CD4-positive, alpha-beta T cell treated with Interferon gamma for 1 hour (primary cell): ENCODE measurements around the gene USP13.
"Not testable (repeated sequence)": the region's sequence is repeated elsewhere in the genome, so short reads cannot be mapped to it uniquely, and the experiment has no call there.

Source experiments
- DNase-seq: peaks from one replicate; pipeline ENCODE4 v3.0.0-alpha.2; 2020

Gene USP13

GRCh38 chr3:179658606-179659005 is 5.8 kb downstream of the USP13 start:
- DNase-seq, result no peak

DNA sequence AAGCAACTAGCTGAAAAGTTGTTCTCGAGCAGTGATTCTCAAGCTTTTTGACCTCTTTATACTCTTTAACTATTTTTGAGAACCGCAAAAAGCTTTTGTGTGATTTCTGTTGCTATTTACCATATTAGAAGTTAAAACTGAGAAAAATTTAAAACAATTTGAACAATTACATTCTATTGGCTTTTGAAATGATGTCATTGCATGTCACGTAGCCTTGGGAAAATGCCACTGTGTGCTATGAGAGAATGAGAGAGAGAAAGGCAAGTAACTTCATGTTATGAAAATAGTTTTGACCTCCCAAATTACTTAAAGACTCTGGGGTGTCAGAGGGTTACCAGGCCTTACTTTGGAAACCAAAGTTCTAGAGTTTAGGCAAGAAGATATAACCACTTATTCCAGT is 8.0 kb downstream of the USP13 start:
- DNase-seq, result no peak

DNA sequence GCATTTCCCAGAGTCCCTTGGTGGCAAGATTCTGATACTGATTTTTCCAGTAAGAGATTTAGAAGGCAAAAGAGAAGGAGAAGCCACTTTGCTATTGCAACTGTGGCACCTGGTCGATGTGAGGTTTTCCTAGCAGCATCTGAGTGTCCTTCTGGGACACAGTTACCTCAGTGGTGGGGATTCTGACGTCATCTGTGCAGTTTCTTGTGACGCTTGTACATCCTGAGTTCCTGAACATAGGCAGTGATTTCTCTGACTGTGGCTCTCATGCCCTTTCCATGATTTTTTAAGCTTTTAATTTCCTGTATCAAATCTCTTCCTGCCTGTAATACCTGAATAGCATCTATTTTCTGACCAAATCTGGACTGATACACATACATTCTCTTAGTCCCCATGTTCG is 8.9 kb downstream of the USP13 start:
- DNase-seq, result no peak

DNA sequence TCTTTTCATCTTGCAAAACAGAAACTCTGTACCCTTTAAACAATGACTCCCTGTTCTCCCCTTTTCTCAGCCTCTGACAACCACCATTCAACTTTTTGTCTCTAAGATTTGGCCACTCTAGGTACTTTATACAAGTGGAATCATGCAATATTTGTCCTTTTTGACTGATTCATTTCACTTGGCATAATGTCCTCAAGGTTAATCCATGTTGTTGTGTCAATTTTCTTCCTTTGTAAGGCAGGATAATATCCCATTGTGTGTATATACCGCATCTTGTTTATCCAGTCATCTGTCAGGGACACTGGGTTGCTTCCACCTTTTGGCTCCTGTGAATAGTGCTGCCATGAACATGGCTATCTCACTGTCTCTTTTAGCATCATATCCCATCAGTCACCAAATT is 10.3 kb downstream of the USP13 start:
- no peak for DNase-seq

DNA sequence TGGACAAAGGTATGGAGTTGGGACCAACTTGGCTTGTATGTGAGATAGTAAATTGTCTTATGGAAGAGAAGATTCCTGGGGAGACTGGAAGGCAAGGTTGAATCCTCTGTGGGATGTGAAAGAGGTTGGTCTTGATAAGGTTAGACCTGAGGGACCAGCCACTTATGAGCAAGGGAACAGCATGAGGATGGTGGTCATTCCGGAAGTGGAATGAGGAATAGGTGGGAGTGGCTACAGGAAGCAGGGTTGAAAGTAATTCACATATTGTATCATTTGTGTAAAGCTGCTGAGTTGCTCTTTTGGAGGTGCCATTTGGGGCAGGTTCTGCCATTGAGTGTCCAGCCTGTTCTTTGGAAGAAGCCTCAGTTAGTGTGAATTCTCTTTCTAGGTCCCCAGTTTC is 13.2 kb downstream of the USP13 start:
- no peak for DNase-seq

GRCh38 chr3:179666436-179667035 is 13.7 kb downstream of the USP13 start:
- DNase-seq, result no peak

DNA sequence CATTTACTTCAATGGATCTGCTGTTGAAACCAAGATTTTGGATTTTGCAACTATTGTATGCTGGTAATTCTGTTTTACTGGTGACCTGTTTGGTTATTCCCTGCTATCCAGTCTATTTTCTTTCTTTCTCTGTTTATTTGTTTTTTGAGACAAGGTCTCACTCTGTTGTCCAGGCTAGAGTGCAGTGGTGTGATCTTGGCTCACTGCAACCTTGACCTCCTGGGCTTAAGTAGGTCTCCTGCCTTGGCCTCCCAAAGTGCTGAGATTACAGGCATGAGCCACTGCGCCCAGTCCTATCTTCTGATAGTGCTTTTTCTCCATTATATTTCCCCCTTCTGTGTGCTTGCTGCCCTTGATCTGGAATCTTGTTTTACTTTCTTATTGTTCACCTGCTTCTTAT is 15.6 kb downstream of the USP13 start:
- no peak for DNase-seq

GRCh38 chr3:179670311-179670710 is 17.5 kb downstream of the USP13 start:
- DNase-seq, result no peak

DNA sequence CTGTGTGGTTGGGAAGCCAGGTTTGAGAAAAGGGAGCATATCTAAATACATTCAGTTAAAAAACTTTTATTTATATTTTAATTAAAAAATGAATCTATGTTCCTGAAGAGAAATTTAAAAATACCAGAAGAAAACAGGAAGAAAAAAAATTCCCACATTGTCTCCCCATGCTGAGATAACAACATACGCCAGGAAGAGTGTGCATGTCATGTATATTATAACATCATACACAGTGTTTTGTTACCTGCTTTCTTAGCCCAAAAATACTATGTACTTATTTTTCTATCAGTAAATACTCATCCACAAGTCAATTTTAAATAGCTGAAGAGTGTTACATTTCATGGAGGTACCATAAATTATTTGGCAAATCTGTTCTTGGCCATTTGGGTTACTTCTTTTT is 18.5 kb downstream of the USP13 start:
- DNase-seq, result no peak

DNA sequence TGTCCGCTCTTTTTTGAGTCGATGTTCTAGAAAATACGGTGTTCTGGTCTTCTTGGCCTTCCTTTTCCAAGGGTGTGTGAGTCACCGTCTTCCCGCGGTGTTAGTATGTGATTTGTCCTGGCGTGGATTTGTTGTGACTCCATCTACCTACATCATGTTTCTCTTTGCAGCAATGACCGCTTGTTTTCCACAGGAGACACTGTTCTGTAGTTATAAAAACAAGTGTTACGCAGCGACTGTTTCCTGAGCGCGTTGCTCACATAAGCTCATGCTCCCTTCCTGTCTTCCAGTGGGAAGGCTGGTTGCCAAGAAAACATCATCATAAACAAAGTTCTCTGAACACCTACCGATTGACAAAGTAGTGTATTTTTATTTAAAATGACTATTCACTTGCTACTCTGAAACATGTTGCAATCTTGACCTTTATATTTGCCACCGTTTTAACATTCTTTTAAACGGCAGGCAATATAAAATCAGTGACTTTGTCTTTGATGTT is 19.0 kb downstream of the USP13 start:
- no peak for DNase-seq

GRCh38 chr3:179672918-179673317 is 20.1 kb downstream of the USP13 start:
- no peak for DNase-seq

DNA sequence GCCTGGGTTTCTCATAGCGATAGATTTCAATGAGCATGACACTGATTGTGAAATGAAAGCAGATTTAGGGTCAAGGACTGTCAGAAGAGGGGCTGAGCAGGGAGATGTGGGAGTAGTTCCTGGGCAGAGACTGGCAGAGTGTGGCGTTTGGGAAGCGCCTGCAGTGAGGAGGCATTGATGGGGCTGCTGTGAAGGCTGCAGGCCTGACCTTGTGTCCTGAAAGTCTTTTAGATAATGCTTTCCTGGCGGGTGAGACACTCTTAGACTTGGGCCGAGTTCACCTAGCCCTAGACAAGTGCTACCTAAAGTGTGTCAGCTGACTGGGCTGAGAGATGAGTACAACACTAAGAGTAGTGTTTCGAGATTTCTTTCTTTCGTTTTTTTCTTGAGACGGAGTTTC is 20.7 kb downstream of the USP13 start:
- DNase-seq, result no peak

DNA sequence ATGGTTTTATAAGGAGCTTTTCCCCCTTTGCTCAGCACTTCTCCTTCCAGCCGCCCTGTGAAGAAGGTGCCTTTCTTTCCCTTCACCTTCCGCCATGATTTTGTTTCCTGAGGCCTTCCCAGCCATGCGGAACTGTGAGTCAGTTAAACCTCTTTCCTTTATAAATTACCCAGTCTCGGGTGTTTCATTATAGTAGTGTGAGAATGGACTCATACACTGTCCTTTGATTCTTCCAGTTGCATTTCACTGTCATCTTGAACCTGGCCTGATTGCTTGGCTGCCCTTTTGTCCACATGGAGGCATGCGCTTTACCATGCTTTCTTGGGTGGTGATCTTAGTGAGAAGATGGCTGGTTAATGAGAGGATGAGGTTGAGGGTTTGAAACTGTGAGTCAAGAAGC is 23.2 kb downstream of the USP13 start:
- DNase-seq, result no peak

GRCh38 chr3:179677884-179678283 is 25.0 kb downstream of the USP13 start:
- no peak for DNase-seq

DNA sequence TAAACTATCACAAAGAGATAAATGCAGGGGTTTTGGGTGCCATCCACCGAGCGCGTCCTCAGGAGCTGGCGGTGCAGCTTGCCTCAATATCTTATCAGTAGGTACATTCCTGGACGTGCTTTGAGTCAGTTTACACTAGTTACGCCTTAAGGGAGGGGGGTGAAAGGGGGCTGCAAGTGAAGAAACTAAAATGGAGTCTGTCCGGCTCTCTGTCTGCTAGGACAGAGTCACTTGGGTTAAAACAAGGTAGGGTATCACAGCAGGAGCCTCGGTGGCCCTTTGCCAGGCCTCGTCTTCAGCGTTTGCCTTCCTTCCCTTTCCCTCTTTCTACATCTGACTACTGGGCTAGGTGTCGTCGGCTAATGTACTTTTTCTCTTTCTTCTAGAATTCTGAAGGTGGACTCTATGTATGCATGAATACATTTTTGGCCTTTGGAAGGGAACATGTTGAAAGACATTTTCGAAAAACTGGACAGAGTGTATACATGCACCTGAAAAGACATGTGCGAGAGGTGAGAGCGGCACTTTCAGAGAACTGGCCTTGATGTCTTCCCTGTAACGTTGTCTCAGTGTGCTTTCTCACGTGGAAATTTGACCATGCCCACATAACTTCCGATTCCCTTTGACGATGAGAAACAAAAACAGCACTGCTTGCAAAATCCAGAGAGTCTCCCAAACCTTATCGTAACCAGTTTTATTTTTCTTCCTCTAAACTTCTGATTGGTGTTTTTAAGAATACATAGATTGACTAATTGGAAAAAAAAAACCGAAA is 28.8 kb downstream of the USP13 start:
- no peak for DNase-seq

DNA sequence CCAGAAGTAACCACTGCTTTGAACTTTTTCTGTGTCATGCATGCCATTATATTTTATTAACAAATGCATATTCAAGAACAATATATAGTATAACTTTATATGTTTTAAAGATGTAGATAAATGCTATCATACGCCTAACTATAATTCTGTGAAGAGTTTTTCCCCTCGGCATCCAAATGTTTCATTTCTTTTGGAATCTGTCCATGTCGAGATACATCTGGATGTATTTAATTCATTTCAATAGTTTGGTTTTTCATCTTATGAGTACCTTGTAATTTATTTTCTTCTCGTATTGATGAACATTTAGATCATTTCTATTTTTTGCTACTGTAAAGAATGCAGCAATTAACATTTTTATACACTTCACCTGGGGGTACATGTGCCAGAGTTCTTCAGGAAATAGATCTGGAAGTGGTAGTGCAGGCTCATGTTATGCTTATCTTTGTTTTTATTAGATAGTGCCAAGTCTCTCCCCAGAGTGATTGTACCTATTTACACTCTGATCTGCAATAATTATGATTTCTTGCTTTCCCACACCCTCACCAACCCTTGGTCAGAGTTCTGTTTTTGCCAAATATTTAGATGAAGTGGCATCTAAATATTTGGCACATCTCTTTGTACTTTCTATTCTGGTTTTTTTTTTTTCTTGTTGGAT is 29.7 kb downstream of the USP13 start:
- no peak for DNase-seq

GRCh38 chr3:179683286-179683685 is 30.4 kb downstream of the USP13 start:
- not testable (repeated sequence) for DNase-seq

DNA sequence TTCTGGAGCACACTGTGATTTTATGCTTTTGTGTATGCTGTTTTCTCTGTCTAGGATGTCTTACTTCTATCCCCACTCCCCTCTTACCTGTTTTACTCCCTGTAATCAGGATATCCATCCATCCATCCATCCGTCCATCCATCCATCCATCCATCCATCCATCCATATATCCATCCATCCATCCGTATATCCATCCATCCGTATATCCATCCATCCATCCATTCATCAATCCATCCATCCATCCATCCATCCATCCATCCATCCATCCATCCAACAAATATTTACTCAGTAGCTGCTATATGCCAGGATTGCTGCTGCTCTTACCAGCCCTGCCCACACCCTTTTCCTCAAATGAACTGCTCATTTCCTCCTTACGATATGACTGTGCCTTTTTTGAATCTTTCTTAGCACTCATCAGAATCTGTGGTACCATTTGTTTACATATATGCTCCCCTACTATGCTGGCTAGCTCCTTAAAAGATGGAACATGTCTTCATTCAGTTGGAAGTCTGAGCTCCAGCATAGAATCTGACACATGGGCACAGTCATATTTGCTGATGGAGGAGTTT is 35.2 kb downstream of the USP13 start:
- DNase-seq, result no peak

DNA sequence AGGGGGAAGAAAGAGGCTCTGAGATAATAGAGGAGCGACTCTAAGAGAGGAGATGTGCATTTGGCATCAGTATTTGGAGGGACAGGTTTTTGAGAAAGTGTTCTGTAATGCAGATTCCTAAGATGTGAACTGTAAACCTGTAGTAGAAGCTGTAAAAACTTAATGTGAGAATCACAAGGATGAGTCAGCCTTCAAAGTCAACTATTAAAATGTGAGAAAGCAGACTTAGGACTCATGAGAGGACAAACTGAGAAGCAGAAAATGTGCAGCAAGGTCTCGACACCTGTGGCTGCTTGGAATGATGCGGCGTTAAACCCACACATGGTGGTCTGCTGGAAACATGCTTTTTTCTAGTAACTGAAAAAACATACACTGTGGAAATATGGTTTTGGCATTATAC is 36.0 kb downstream of the USP13 start:
- no peak for DNase-seq

DNA sequence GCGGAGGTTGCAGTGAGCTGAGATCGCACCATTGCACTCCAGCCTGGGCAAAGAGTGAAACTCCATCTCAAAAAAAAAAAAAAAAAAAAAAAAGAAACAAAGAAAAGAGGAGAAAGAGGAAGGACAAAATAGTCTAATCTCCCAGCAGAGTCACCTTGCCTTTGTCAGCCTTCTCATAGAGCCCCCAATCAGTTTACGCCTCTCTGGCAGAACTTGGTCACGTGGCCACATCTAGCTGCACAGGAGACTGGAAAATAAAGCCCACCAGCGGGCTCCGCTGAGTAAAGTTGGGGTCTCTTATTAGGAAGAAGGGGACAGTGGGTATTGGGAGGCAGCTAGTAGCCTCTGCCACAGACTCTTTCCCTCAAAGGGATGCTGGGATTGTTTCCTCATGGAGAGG is 41.9 kb downstream of the USP13 start:
- DNase-seq, result no peak

DNA sequence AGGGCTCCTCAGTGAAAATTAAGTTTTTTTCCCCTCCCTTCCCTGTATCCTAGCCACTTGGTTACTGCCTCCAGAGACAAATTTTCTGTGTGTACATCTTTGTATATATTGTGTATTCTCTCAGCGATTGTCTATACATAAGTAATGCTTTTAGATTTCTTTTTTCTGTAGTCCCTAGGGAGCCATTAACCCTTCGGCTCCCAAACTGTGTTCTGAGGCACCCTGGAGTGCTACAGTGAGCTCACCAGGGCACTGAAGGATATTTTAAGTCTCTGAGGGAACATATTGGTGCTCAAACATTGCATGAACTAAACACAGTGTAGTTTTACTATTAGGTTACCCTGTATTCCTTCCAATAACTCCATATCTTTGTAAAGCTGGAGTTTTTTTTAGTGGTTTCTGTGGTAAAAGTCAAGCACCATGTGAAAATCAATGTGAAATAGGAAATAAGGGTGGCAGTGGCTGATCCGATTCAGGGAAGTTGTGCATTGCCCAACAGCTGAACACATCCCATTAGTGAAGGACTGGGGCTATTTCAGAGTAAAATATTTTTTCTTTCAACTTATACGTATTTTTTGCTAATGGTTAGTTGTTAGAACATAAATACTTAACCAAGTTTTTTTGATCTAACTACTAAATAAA is 43.0 kb downstream of the USP13 start:
- no peak for DNase-seq

DNA sequence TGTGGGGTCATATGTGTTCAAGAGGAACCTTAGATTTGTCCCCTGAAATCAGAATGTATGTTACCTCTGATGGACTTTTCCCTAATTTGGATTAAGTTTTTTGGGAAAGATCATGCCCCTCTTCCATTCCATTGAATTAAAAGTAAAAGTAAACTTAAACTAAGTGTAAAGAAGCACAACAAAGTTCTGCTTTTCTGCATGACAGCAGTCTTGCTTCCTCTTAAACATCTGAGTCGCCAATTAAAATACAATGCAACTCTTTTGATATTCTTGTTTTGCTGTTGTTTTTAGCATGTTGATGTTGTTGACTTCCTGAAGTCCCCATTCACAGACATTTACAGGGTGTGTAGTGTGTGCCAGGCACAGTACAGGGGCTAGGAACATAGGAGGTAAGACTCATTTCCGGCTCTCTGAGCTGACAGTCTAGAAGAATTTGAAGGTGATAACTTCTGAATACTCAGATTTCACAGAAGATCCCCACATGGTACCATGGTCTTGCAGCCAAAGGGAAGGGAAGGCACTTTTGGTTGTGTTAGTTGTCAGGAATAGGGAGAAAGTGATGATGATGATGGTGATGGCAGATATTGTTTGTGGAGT is 45.0 kb downstream of the USP13 start:
- DNase-seq, result no peak

DNA sequence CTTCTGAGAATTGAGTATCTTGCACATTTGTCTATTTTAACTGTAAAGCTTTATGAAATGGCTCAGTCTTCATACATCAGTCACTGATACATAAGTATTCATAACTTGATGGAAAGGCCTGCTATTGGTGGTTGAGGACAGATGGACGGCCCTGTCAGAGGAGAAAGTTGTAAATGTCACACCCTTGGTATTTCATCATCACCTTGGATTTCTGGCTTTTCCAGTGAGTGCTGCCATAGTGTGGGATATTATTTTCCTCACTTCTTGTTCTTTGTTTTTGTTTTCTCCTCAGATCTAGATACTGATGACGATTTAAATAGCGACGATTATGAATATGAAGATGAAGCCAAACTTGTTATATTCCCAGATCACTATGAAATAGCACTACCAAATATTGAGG is 47.9 kb downstream of the USP13 start:
- no peak for DNase-seq
